HepG2 (cell line): ENCODE results near the gene SHROOM2. TPM values are rescaled to one million over a fixed set of nuclear protein-coding genes. Genes with fewer than 3 reads are reported as not detected.

ENCODE experiments used
- ATAC-seq: fragments of 200-7000 bp; cut with Tn5 transposase; 3 replicates; pipeline ENCODE4 v1.9.1; 2020; ENCODE audit warnings: mild to moderate bottlenecking, moderate library complexity
- BruUV-seq: library from RNA; stranded (reverse); fragments of 400-500 nt; replicated peaks from 2 replicates; lab custom pipeline; 2021; lab: Mats Ljungman, UMichigan
- CTCF ChIA-PET: fragments of 300-600 bp; formaldehyde crosslinking; extraction: SDS; loops from one replicate; lab custom pipeline; 2021; ENCODE audit warnings: low total read pairs, inconsistent platforms, low intra/inter-chr PET ratio; lab: Yijun Ruan, JAX
- POLR2A ChIA-PET: fragments of 350-600 bp; sonication (Branson Sonifier 250); formaldehyde crosslinking; loops from one replicate; lab custom pipeline; 2020; ENCODE audit warnings: antibody characterized with exemption, inconsistent platforms; lab: Yijun Ruan, JAX
- DNase-seq: peaks from one replicate; pipeline ENCODE4 v3.0.0-alpha.2; 2015; ENCODE audit warnings: low spot score
- FAIRE-seq: peaks from 3 replicates; lab custom pipeline; 2011; peaks lifted over from hg19 to GRCh38; lab: Jason Lieb, UNC
- H2AFZ ChIP-seq: one replicate; pipeline ENCODE4 v1.6.1; 2011; ENCODE audit warnings: low read length, inconsistent platforms
- H3K27ac ChIP-seq: fragments of 300-600 bp; 3 replicates; pipeline ENCODE4 v1.8.0; 2011; ENCODE audit warnings: mixed run types, mild to moderate bottlenecking, mixed read lengths, low read length, inconsistent platforms; ENCODE audit not compliant: insufficient read depth; ENCODE audit errors: extremely low read length
- H3K27me3 ChIP-seq, 2 experiments: fragments of 200-600 bp in 1 of 2; 2 replicates in 1 of 2; 3 replicates in 1 of 2; pipeline versions ENCODE4 v1.6.0 to v1.8.0; 2011; ENCODE audit warnings: low read length in 2 of 2, mild to moderate bottlenecking in 2 of 2, moderate library complexity in 2 of 2, inconsistent platforms in 1 of 2; ENCODE audit not compliant: insufficient read depth in 2 of 2, control insufficient read depth in 1 of 2
- H3K36me3 ChIP-seq, 2 experiments: fragments of 200-600 bp in 1 of 2; replicated peaks in 1 of 2; 2 replicates in 1 of 2; 3 replicates in 1 of 2; pipeline versions ENCODE4 v1.5.1 to v1.8.0; 2011; ENCODE audit warnings: low read length in 2 of 2, inconsistent platforms in 1 of 2; ENCODE audit not compliant: insufficient read depth in 2 of 2, control insufficient read depth in 1 of 2
- H3K4me1 ChIP-seq: 2 replicates; pipeline ENCODE4 v1.5.1; 2012; ENCODE audit warnings: low read length, inconsistent platforms; ENCODE audit not compliant: insufficient read depth
- H3K4me2 ChIP-seq: 2 replicates; pipeline ENCODE4 v1.6.0; 2011; ENCODE audit warnings: low read depth, low read length, inconsistent platforms
- H3K4me3 ChIP-seq, 3 experiments: fragments of 200-600 bp in 1 of 3; sonication (generic), shearing (Covaris generic) in 1 of 3; replicated peaks in 1 of 3; 2 replicates each; pipeline ENCODE4 v1.5.1; 2011 to 2016; ENCODE audit warnings: low read length in 3 of 3, inconsistent platforms in 2 of 3, low read depth in 2 of 3, mild to moderate bottlenecking in 2 of 3, control low read depth in 1 of 3, mixed read lengths in 1 of 3; ENCODE audit not compliant: insufficient read depth in 1 of 3
- H3K79me2 ChIP-seq: one replicate; pipeline ENCODE4 v1.6.1; 2011; ENCODE audit warnings: low read length, inconsistent platforms; ENCODE audit not compliant: insufficient read depth
- H3K9ac ChIP-seq: 2 replicates; pipeline ENCODE4 v1.6.0; 2011; ENCODE audit warnings: mild to moderate bottlenecking, low read depth, low read length, inconsistent platforms; ENCODE audit not compliant: insufficient read depth
- H3K9me3 ChIP-seq: 2 replicates; pipeline ENCODE4 v1.5.1; 2012; ENCODE audit warnings: mild to moderate bottlenecking, low read length
- H4K20me1 ChIP-seq: 2 replicates; pipeline ENCODE4 v1.6.0; 2011; ENCODE audit warnings: inconsistent platforms, mild to moderate bottlenecking, low read length, moderate library complexity; ENCODE audit not compliant: insufficient read depth
- SP4 ChIP-seq: sonication (generic); formaldehyde crosslinking; IDR thresholded peaks from 2 replicates; pipeline ENCODE4 v1.8.1; 2023; ENCODE audit warnings: mild to moderate bottlenecking, missing genetic modification reagents
- ZNF124 ChIP-seq: sonication (generic); formaldehyde crosslinking; IDR thresholded peaks from 2 replicates; pipeline ENCODE4 v1.4.0; 2020; ENCODE audit warnings: missing genetic modification reagents
- ZNF160 ChIP-seq: sonication (generic); formaldehyde crosslinking; IDR thresholded peaks from 2 replicates; pipeline ENCODE4 v1.8.0; 2022; ENCODE audit warnings: mild to moderate bottlenecking, inconsistent platforms, missing genetic modification reagents
- ZNF343 ChIP-seq: sonication (generic); formaldehyde crosslinking; IDR thresholded peaks from 2 replicates; pipeline ENCODE4 v1.4.0; 2020; ENCODE audit warnings: mild to moderate bottlenecking, missing genetic modification reagents
- ZNF616 ChIP-seq: sonication (generic); formaldehyde crosslinking; IDR thresholded peaks from 2 replicates; pipeline ENCODE4 v1.5.0; 2020; ENCODE audit warnings: low read depth, mild to moderate bottlenecking, missing genetic modification reagents
- WGBS: methylation state at CpG from one replicate; pipeline ENCODE4 v1.1.6; 2017; ENCODE audit warnings: low lambda C conversion rate; 5-methylcytosine and 5-hydroxymethylcytosine counted together
- in situ Hi-C: cut with HindIII; loops from 2 replicates; pipeline ENCODE4 v1.10.0; 2017; ENCODE audit warnings: low pct_unique_long_range_greater_than_20kb; ENCODE audit not compliant: extremely low pct_ligation_motif_present
- intact Hi-C: fragments of 100-400 bp; cut with micrococcal nuclease; formaldehyde crosslinking; loops from one replicate; pipeline ENCODE4 v1.10.0; 2022; ENCODE audit not compliant: unreplicated experiment
- polyA plus RNA-seq, 8 experiments: library from polyadenylated mRNA; depleted of rRNA in 3 of 8; stranded (reverse) in 7 of 8; unstranded in 1 of 8; fragments of >200 nt; fragmentation: Illumina TruSeq in 4 of 8; extraction: Trizol in 4 of 8; gene quantifications; 2 replicates each; pipeline versions ENCODE4 v1.2.1 to v1.2.3, GENCODE V29; 2011 to 2016; ENCODE audit warnings: low read depth in 4 of 8, missing spikeins in 1 of 8, mixed read lengths in 1 of 8; ENCODE audit not compliant: insufficient read depth in 1 of 8
- total RNA-seq, 5 experiments: library from RNA; depleted of rRNA; stranded (reverse); fragments of >200 nt; fragmentation: Illumina TruSeq; extraction: Trizol; gene quantifications; 2 replicates each; pipeline ENCODE4 v1.2.3, GENCODE V29; 2016; ENCODE audit warnings: low read depth in 1 of 5
- TF ChIP-seq, protein P1 (sequence below): sonication (generic); formaldehyde crosslinking; IDR thresholded peaks from 2 replicates; pipeline ENCODE4 v1.4.0; 2020; ENCODE audit warnings: mild to moderate bottlenecking, missing genetic modification reagents
- TF ChIP-seq, protein P2 (sequence below): sonication (generic); formaldehyde crosslinking; IDR thresholded peaks from 2 replicates; pipeline ENCODE4 v1.9.0; 2022; ENCODE audit warnings: missing genetic modification reagents, mild to moderate bottlenecking, borderline replicate concordance

SHROOM2 gene
- total and polyA plus RNA-seq, 2 of the 13 experiments (the other 11 are each of a cell fraction or from before 2014, with no cell fraction given) = 0.92 to 1.4 TPM

- no peak for TF ChIP-seq ZNF124 (CRISPR knock-in tag)
- TF ChIP-seq, protein P1, sequence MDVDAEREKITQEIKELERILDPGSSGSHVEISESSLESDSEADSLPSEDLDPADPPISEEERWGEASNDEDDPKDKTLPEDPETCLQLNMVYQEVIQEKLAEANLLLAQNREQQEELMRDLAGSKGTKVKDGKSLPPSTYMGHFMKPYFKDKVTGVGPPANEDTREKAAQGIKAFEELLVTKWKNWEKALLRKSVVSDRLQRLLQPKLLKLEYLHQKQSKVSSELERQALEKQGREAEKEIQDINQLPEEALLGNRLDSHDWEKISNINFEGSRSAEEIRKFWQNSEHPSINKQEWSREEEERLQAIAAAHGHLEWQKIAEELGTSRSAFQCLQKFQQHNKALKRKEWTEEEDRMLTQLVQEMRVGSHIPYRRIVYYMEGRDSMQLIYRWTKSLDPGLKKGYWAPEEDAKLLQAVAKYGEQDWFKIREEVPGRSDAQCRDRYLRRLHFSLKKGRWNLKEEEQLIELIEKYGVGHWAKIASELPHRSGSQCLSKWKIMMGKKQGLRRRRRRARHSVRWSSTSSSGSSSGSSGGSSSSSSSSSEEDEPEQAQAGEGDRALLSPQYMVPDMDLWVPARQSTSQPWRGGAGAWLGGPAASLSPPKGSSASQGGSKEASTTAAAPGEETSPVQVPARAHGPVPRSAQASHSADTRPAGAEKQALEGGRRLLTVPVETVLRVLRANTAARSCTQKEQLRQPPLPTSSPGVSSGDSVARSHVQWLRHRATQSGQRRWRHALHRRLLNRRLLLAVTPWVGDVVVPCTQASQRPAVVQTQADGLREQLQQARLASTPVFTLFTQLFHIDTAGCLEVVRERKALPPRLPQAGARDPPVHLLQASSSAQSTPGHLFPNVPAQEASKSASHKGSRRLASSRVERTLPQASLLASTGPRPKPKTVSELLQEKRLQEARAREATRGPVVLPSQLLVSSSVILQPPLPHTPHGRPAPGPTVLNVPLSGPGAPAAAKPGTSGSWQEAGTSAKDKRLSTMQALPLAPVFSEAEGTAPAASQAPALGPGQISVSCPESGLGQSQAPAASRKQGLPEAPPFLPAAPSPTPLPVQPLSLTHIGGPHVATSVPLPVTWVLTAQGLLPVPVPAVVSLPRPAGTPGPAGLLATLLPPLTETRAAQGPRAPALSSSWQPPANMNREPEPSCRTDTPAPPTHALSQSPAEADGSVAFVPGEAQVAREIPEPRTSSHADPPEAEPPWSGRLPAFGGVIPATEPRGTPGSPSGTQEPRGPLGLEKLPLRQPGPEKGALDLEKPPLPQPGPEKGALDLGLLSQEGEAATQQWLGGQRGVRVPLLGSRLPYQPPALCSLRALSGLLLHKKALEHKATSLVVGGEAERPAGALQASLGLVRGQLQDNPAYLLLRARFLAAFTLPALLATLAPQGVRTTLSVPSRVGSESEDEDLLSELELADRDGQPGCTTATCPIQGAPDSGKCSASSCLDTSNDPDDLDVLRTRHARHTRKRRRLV (CRISPR knock-in tag) = no peak
- TF ChIP-seq, all 625 proteins: peak for 0
Measured at GRCh38 chrX:9835585-9836210, 49.5 kb downstream of the SHROOM2 start (continued).

- in situ Hi-C loops = no loop called here
- FAIRE-seq = no peak
- Histone ChIP-seq H3K4me3 (no peak overlapping the region), H3K4me2 (no peak overlapping the region), H3K9ac (no peak overlapping the region), H3K27ac (no peak overlapping the region), H3K36me3 (no peaks in the 10 kb centered on the region), H4K20me1 (no peaks in the 10 kb centered on the region), H3K4me1 (peaks cover 37% of the 10 kb centered on the region), H3K9me3 (no peaks in the 10 kb centered on the region), H2AFZ (no peak overlapping the region), H3K27me3 (no peaks in the 10 kb centered on the region), H3K79me2 (peaks cover 2% of the 10 kb centered on the region)
- 66% methylated on average over 3 of the region's 6 CpGs for WGBS
- no TSS peak for BruUV-seq
- no peak for ATAC-seq
- DNase-seq = no peak
- intact Hi-C loops = no loop called here
- ChIA-PET POLR2A (no interaction called here), CTCF (no interaction called here)
- TF ChIP-seq ZNF616 (CRISPR knock-in tag) (no peak), SP4 (CRISPR knock-in tag) (no peak), ZNF343 (no peak), ZNF160 (CRISPR knock-in tag) (no peak)
- TF ChIP-seq, protein P2, sequence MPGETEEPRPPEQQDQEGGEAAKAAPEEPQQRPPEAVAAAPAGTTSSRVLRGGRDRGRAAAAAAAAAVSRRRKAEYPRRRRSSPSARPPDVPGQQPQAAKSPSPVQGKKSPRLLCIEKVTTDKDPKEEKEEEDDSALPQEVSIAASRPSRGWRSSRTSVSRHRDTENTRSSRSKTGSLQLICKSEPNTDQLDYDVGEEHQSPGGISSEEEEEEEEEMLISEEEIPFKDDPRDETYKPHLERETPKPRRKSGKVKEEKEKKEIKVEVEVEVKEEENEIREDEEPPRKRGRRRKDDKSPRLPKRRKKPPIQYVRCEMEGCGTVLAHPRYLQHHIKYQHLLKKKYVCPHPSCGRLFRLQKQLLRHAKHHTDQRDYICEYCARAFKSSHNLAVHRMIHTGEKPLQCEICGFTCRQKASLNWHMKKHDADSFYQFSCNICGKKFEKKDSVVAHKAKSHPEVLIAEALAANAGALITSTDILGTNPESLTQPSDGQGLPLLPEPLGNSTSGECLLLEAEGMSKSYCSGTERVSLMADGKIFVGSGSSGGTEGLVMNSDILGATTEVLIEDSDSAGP (CRISPR knock-in tag) = no peak
Measured at GRCh38 chrX:9842541-9842940, 56.3 kb downstream of the SHROOM2 start.
